ENCODE data around the gene MAML3.

Gene MAML3

DNA sequence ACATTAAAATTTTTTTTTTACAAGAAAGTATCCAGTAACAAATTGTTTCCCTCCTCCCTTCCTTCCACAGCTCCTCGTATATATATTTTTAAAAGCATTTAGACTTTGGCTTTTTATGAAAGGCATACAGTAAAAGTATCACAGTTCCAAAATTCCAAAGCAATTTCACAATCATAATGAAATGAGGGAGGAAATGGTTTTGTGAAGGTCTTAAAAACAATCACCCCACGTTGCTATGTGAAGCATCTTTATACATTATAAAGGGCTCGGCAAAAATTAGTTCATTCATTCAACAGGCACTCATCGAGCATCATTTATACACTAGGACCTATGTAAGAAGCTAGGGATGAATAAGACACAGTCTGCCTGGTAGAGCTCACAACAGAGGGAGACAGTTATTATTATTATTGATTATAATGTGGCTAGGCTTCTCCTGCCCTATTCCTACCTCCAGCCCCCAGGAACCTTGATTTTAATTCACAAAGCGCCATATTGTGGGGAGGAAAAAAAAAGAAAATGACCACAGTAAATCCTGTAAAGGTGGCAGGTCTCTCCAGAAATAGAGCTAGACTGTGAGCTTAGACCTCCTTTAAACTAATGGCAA lies 239.9 kb downstream of the MAML3 start:
- DNase-seq, result no peak

DNA sequence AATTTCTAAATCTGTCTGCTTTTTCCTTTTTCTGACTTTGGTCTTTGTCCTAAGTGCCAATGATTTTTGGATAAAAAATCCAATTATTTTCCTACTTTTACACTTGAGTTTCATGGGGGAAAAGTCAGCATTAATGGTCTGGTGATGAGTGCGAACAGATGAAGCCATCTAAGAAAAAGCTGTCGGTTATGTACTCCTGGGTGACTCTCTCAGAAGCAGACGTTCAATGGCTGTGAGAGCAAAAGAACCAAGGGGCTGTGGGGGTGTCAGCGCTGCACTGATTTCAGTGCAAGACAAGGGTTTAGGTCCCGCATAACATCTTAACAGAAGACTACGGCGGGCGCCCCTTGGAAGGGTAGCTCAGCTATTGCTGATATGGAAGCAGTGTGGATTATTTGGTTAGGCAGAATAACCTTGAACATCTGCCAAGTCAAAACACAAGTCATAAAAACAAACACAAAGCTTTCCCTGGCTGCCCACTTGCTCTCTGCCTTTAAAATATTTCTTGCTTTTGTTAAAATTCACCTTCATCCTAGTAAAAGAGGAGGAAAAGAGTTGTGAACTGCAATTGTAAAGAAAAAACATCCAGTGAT lies 240.5 kb downstream of the MAML3 start:
- DNase-seq, result no peak

DNA sequence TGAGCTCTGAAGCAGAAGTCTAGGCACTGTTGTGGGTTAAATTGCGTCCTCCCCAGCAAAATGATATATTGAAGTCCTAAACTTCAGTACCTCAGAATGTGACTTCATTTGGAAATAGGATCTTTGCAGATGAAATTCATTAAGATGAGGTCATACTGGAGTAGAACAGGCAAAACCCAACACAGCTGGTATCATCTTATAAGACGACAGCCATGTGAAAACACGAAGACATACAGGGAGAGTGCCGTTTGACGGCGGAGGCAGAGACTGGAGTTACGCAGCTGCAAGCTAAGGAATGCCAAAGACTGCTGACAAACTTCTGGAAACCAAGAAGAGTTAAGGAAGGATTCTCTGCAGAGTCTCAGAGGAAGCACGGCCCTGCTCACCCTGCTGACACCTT lies 241.5 kb downstream of the MAML3 start:
- DNase-seq, result no peak

DNA sequence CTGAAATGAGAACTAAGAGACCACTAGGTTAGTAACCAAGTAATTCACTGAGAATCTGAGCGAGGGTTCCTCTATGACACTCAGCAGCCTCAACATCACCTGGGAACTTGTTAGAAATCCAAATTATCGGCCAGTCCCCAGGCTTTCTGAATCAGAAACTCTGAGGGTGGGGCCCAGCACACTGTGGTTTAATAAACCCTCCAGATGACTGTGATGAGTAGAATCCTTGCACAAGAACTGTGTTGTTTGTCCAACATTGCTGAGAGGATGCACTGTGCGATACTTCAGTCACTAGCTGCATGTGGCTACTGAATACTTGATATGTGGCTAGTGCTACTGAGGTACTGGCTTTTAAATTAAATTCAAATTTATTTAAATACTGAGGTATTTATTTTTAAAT lies 243.9 kb downstream of the MAML3 start:
- DNase-seq, result no peak

DNA sequence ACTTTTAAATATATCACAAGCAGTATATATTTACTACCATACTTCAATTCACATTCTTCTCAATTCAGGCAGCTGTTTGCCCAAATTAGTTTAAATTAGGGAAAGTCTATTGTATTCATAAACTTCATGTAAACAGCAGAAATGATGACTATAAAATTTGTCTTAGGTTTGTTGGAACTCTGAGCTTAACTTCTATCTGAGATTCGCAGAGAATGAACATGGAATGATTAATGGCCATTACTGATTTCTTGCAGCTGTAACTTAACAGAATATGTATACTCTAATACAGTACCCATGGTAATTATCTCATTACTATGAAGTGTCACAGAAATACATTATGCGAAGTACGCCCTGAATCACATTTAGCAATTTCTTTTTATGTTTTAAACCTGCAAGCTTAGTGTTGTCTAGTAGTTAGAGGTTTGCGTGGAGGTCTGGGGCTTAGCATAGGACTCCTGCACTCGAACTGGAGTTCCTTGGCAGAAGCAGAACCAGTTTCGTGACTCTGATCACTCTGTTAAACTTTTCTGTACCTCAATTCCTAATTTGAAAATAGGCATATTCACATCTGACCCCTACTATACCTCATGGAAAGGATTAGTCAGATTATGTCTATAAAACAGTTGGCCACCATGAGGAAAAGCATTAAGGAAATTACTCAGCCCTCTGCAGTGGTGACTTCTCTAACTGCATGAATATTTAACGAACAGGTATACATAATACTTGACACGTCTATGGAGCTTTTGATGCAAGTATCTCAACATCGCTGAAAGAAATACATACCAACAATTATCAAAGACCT lies 245.1 kb downstream of the MAML3 start:
- no peak for DNase-seq

DNA sequence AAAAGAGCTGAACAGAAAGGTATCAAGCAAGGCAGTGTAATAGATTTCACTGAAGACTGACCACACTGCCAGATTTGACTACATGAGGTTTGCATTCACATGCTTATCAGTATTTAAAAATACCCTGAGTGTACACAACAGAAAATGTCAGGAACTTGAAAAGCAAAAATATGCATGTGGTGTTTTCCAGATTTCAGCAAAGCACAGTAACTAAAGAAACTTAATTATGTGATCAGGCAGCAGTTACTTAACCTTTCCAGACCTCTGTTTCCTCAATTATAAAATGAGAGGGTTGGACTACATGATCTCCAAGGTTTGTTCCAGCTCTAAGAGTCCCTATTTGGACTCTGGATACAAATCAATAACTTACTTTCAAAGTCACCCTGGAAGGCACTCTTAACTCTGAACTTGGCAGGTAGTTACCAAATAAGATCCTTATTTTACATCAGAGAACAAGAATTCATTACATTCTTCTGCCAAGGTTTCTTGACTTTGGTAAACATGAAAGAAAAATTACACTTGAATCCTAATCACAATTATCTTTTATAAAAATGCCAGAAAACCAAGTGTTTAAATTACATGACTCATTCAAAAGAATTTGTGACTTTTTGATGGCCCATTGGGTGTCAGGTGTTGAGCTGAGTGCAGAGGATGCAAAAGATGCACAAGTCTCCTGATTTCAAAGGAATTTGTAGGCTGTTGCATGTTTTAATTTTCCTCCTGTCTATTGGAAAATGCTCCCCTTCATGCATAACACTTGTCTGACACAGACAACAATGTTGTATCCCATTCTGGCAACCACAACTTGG lies 246.8 kb downstream of the MAML3 start:
- no peak for DNase-seq

DNA sequence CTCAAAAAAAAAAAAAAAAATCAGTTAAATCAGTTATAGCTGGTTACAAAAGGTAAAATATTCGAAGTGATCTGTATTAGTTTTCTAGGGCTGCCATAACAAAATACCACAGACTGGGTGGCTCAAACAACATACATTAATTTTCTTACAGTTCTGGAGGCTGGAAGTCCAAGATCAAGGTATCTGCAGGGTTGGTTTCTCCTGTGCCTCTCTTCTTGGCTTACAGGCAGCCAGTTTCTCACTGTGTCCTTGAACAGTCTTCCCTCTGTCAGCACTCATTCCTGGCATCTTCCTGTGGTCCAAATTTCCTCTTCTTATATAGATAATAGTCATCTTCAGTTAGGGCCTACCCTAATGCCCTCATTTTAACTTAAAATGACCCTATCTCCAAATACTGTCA lies 248.5 kb downstream of the MAML3 start:
- no peak for DNase-seq

DNA sequence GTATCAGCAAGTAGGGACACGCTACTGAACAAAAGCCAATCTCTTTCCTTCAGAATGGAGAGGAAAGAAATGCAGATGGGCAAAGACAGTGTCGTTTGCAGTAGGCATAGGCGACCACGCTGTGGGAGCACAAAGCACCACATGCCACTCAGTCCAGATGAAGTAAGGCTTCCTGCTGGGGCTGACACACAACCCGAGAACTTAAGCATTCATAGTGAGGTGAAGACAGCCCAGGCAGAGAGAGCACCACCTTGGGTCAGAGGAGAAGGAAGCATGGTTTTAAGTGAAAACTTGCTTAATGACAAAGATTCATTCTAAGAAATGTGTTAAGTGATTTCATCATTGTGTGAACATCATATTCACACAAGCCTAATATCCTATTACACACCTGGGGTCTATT lies 249.6 kb downstream of the MAML3 start:
- no peak for DNase-seq

DNA sequence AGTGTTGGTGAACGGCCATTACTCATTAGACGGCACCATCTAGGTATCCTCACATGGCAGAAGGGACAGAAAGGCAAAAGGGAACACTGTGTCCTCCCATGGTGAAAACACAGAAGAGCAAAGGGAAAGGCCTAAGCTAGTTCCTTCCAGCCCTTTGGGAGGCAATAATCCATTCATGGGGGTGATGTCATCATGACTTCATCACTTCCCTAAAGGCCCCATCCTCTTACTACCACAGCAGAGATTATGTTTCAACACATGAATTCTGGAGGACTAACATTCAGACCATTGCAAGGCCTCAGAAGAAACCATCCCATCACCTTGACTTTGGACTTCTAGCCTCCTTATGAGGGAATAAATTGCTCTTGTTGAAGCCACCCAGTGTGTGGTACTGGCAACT lies 250.1 kb downstream of the MAML3 start:
- no peak for DNase-seq

DNA sequence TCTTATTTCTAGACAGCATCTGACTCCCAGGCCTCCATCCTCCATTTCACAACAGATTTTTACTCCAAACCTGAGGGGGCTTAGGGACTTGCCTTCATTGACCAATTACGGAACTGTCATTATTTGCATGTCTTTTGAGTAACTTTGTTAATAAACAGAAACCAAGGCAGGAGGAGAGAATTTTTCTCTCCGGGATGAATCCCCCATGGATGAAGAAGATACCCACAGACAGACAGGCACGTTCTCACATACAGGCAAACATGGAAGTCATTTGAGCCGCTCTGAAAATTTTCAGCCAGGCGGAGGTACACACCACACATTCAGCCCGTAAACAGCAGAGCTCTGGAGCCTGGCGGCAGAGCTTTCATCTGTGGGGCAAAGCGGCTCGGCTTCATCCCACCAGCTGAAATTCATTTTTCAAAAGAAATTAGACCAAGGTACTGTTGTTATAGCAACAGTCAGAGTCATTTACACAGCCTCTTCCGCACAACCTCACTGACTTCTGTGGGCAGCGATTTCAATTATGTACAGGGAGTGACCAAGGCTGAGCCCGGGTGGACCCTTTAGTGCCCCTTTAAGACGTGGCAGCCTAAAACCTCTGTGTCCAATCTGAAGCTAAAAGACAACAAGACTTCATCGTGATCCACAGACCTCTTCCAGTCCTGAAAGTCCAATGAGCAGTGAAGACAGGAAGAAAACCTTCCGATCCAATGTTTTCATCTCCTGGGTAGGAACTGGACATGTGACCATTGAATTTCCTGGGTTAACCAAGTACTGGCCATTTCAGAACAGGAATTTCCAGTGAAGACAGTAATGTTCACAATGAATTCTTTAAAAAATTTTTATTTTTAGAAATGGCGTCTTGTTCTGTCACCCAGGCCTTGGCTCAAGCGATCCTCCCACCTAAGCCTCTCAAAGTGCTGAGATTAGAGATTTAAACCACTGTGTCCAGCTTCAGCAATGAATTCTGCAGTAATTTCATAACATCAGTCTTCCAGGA lies 251.4 kb downstream of the MAML3 start:
- DNase-seq, result no peak

DNA sequence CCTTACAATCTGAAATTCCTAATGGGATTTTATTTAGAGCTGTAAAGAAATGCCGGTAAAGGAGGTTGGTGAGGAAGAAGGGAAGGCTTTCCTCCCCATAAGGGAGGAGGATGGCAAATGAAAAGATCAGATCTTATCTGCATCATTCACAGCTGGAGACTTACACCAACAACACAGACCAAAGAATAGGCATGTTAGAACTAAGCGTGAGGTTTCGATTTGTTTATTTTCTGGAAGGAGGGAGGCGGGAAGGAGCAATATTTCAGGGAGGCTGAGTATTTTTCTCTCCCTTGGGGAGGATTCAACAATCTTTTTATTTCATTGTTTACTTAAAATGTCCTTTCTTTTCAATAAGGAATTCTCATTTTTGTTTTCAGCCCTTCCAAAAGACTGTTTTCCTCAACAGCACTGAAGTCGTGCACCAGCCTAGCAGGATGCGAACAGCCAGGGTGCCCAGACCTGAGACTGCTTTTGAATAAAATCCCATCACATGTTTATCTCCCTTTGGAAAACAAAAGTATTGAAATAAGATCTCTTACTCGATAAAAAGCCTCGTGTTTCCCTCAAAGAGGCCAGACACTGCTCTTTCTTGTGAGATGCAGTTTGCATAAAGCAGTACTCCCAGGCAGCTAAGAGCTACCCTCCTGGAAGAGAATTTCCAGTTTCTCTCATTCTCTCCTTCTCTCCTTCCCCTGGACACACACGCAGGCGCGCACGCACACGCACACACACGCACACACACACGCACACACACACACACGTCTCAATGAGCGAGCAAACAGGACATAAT lies 252.3 kb downstream of the MAML3 start:
- DNase-seq, result no peak

DNA sequence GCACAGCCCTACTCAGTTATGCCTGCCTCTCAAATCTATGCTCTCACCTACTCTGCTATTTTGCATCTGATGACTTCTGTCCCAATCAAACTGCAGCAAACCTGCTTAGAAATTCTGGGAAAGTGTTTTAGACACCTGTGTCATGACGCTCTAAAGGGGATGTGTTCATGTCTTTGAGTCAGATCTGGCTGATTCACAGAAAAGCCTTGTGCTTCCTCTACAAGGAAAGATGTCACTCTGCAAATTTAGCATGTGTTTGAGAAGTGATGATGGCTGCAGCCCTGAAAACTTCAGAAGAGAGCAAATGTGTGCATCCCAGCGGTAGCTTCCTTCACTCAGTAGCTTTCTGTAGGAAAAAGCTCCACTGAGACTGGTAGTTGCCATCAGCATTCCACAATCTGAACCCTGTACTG lies 253.0 kb downstream of the MAML3 start:
- no peak for DNase-seq

DNA sequence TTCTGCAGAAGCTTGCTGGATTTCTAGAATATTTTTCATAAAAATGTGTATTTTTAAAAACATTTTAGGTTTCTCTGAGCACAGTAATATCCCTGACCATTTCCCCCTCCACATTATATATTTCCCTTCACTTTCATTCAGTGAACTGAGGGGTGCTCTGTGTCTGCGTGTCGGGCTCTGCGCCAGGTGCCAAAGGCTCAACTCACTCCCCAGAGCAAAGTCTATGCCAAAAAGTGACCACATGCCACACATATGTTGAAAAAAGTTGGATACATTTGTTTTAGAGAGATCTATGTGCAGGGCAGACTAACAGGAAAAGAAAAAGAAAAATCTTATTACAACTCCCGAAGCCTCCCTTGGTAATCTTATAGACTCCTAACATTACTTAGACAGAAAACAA lies 254.6 kb downstream of the MAML3 start:
- DNase-seq, result no peak

DNA sequence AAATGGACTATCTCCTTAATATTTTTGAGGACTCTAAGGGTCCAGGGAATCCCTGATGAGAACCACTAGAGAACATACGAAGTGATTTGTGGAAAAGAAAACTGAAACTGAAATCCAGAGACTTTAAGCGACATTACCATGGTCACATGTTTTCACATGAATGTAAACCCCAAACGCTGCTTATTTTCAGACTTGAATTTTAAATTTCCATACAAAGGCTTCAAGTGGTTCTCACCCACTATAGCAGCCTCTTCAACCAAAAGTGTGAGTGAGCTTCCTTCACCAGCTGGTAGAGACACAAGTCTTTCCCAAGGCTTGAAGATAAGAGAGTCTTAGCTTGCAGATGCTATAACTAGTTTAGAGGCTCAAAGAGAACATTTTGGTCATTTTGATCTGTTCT lies 255.7 kb downstream of the MAML3 start:
- no peak for DNase-seq

DNA sequence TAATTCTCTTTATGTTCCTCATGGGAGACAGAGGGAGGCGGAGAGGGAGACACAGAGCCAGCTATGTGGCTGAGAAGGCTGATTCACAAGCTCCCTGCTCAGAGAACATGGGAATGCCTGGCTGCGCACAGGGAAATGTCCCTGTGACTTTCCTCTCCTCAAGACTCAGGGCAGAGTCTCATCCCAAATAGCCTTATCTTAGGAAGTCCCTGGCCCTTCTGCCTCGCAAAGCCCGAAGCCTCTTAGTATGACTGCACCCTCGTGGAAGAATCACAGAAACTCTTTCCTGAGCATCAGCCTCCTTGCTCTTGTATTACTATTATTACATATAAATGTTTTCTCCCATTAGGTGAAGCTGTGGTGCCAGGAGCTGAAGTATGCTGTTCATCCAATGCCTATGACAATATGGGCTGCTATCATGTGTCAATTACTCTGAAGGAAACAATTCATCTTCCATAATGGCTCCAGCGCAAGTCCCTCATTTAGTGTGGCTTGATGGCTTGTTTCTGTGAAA lies 257.8 kb downstream of the MAML3 start:
- peak; percentile 79 for DNase-seq

DNA sequence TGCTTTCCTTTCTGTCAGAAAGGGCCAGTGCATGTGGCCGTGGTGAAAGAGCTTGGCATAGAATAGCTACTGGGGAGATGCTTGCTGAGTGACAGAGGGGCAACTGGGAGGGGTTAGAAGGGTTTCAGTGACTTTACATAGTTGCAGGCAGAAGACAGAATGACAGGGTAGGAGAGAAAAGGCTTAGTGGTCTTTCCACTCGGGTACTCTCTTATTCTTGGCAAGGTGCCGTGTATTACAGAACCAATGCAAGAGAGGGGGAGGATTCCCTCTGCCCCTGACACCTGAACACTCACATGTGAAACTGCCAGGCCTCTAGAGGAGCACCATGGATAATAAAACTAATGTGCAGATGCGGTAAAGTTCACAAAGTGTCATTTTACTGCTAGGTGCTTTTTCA lies 260.2 kb downstream of the MAML3 start:
- DNase-seq, result no peak

DNA sequence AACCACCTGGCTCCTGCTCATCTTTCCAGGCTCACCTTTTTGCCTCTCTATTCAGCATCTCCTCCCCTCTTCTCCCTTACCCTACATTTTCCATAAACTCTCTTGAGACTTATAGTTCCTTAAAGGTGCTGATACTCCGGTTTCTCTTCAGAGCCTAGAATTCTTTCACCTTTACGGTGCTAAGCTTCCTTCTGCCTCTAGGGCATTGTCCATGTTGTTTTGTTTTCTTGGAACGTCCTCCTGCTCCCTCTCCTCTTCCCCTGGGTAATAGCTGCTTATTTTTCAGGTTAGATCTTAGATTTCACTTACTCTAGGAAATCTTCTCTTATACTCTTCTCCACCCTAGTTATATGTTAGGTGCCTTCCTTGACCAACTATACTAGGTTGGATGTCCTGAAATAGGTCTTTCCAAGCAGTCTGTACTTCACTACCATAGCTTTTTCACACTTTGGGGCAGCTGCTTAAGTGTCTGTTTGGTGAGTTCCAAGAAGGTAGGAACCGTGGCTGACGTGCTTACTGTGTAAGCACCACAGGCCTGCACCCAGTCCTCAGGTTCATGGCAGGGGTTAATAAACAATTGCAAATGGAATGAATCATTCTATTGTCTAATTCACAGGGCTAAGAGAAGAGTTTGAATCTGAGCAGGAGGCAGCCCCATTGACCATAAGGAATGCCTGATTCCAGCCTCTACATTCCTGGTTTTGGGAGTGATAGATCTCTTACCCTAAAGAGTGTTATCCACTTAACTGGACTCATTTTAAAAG lies 260.8 kb downstream of the MAML3 start:
- no peak for DNase-seq

DNA sequence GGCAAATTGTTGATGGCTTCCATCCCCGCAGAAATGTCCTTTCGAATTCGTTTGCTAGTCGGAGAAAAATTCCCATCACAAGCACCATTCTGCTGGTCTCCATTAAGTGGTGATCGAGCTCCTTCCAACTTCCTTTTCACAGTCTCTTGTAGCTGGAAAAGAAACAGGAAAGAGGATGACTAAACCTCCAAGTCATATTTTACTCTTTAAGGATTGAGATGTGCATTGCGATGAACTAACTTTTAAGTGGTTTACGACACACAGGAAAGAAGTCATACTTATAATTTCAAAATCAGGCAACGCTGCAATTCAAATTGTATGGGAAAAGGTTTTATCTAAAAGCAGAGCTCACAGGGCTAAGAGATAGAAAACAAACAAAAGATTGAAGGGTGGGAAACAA lies 263.2 kb downstream of the MAML3 start:
- DNase-seq, result no peak

DNA sequence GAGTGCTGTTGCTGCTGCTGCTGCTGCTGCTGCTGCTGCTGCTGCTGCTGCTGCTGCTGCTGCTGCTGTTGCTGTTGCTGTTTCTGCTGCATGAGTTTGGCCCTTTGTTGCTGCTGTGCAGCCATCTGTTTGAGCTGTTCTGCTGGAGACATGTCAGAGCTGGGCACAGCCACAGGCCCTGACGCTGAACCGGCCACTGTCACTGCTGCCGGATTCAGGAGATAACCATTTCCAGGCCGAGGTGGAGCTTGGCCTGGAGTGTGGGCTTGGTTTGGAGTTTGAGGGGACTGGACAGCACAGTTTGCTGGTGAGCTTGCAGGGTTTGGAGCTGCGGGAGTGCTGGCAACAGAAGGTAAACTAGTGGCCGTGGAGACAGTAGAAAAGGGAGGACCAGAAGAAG lies 264.1 kb downstream of the MAML3 start:
- no peak for DNase-seq

DNA sequence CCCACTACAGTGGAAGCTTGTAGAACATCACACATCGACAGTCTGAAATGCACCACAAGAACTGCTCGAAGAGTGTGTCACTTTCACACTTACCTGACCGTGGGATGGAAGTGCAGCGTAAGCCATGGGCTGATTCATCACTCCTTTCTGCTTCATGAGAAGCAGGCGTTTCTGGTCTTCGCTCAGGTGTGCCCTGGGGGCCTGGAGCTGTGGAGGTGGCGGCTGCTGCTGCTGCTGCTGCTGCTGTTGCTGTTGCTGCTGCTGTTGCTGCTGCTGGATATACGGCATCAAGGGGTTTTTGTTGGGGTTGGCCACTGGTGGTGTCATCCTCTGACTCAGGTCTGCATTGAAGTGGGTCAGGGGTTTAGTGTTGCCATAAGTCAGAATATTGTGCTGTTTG lies 264.7 kb downstream of the MAML3 start:
- DNase-seq, result no peak

Measured in NCI-H1436 treated with DMSO at 0.1 percent for 48 hours (cell line).